GM10847 (cell line): Measurements from ENCODE around the gene TET2.

ENCODE experiments used
- POLR2A ChIP-seq: IDR thresholded peaks from 2 replicates; pipeline ENCODE4 v1.6.1; 2011; ENCODE audit not compliant: insufficient read length; ENCODE audit errors: extremely low read depth

Gene TET2

DNA sequence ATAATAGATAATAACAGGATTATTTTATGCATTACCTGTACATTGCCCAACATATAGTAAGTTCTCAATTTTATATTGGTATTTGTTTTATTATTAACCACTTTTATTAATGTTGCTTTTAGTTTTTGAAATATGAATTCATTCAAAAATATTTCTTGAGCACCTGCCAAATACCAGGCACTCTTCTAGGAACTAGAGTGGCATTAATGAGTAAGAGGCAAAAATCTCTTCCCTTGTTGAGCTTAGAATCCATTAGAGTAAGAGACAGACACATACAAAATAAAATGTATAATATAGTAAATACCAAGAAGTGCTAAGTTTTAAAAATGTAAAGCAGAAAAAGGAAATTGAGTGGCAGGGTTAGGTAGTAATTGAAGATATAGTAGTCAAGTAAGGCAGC is 45.8 kb downstream of the TET2 start:
- TF ChIP-seq POLR2A, result no peak

DNA sequence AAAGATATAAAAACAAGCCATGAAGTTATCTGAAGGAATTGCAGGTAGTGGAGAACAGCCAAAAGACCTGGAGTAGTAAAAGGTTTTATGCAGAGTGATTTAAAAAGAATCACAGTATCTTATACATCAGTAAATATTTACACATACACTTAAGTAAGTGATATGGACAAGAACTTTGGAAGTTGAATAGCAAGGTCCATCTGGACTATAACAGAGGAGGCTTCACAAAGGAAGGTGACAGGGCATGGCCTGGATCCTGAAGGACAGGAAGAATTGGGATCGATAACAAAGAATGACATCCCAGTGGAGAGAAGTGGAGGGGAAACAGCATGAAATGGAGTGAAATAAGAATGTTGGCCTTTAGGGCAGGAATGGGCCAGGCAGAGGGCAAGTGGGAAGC is 46.2 kb downstream of the TET2 start:
- no peak for TF ChIP-seq POLR2A

- no peak for TF ChIP-seq POLR2A
Observed at GRCh38 chr4:105193536-105193935, 46.9 kb downstream of the TET2 start.

- TF ChIP-seq POLR2A, result no peak
Observed at GRCh38 chr4:105194328-105195231, 47.9 kb downstream of the TET2 start.

DNA sequence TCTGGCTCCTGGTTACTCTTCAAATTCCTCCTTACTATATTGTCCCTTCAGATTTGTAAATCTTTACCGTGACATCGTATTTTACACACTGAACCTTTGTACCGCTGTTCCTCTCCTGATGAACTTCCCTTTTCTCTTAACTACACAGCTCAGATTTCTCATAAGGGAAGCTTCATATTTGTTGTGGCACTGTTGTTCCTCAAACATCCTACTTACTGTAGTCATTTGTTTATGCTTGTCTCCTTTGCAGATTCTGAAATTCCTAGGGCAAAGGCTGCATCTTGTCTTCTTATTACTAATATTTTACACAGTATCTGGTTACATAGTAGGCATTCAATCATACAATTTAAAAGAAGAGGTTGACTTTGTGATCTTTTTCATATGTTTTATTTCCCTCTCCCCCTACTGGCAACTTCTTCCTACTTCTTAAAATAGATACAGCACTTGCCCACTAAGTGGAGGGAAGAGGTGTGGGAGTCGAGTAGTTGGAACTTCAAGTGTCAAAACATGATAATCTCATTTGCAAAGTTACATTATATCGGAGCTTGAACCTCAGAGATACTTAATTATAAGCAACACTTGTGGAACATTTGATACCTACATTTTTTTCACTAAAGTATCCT is 50.0 kb downstream of the TET2 start:
- TF ChIP-seq POLR2A, result no peak

DNA sequence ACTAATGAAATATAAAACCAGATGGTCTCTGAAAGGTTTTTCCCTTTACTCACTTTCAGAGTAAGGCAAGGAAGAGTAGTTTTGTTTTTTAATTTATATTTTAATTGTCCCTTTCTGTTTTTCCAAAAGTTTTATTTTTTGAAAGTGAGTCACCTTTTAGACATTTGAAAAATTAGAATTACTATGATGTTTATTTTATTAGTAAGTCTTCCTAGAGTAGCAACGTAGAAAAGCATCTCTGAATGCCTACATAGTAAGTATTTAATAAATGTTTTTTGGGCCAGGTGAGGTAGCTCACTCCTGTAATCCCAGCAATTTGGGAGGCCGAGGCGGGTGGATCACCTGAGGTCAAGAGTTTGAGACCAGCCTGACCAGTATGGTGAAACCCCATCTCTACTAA is 51.1 kb downstream of the TET2 start:
- no peak for TF ChIP-seq POLR2A

DNA sequence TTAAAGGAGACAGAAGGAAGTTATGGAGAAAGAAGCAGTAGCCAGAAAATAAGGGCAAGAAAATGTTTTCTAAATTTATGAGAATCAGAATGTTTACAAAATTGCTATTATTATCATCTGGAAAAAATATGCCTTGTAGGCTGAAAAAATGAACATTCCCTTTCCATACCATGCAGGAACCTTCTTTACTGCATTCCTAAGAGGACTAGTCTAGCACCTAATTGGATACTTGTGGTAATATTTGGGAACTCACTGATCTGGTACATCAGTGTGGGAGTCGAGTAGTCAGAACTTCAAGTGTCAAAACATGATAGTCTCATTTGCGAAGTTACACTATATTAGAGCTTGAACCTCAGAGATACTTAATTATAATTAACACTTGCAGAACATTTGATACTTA is 51.9 kb downstream of the TET2 start:
- TF ChIP-seq POLR2A, result no peak

DNA sequence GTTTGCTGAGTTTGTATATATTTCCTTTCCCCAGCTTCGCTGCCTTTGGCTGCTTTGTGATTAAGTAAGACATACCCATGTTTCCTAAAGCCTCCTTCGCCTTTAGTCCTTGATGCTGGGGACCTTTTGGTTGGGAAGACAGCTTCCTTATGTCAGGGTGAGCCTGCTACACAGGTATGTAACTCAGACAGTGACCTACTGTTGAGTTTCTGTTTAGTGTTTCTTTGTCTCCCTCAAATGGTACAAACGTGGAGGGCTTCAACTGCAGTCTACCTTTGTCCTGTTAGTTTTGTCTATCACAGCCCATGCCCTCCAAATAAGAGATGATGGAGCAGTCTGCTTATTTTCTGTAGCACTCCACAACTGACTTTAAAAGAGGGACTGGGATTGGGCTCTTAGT is 59.5 kb downstream of the TET2 start:
- no peak for TF ChIP-seq POLR2A

- no peak for TF ChIP-seq POLR2A
Observed at GRCh38 chr4:105207386-105207785, 60.7 kb downstream of the TET2 start.

DNA sequence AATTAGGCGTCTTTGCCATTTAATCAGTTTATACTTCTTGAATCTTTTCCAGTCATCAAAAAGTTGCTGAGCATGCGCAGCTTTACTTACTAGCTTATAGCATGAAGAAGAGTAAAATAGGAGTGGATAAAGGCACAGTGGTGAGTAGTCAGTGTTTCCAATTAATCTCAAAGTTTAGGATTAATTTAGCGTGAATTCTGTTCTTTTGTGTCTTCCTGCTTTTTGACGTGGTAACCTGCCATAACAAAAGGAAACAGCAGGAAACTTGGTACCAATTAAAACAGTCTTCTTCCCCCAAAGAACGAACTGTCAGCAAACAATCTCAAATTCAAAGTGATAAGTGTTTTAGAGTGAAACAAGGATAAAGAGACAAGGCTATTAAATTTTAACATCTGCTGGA is 61.9 kb downstream of the TET2 start:
- no peak for TF ChIP-seq POLR2A

DNA sequence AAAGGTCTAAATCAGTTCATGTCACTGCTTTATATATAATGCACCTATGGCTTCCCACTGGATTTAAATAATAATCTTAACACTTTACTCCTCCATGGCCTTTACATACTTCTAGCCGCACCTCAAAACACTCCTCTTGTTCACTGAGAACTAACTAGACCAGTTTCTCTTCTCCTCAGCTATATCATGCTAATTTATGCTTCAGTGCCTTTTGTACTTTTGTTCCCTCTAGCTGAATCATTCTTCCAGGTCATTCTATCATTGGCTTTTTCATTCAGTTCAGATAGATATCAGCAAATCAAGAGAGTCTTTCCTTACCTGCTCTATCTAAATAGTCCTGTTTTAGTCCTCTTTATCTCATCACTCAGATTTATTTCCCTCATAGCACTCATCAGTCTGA is 64.2 kb downstream of the TET2 start:
- no peak for TF ChIP-seq POLR2A

- TF ChIP-seq POLR2A, result no peak
Observed at GRCh38 chr4:105215609-105216313, 69.1 kb downstream of the TET2 start.

GRCh38 chr4:105225500-105225899 is 78.8 kb downstream of the TET2 start:
- TF ChIP-seq POLR2A, result no peak

- no peak for TF ChIP-seq POLR2A
Observed at GRCh38 chr4:105227054-105227453, 80.4 kb downstream of the TET2 start.

DNA sequence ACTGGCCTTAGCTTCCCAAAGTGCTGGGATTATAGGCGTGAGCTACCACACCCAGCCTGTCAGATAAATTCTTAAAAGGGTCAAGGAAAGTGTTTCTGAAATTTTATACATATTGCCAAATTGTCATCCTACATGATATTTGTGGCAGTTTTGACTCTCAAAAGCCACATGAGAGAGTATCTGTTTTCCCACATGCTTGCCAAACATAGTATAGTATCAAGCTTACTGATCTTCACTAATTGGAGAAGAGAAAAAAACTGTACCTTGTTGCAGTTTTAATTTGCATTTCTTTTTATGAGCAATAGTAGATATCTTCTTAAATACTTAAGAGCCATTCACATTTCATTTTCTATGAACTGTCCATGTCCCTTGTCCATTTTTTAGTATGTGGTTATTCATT is 83.6 kb downstream of the TET2 start:
- no peak for TF ChIP-seq POLR2A

DNA sequence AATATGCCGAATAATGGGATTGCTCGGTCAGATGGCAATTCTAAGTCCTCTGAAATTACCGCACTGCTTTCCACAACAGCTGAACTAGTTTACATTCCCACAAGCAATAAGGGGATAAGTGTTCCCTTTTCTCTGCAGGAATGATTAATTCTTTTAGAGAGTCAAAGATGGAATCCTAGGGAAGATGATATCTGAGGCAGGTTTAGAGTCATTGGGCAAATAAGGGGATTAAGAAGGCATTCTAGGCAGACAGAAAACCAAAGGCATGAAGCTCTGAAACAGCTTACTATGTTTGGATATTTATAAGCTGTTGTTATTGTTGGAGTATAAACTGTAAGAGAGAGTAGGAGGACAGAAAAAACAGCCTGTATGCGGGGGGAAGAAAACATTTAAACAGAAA is 85.7 kb downstream of the TET2 start:
- no peak for TF ChIP-seq POLR2A
